Measurements from ENCODE around the gene LARP1.

DNA sequence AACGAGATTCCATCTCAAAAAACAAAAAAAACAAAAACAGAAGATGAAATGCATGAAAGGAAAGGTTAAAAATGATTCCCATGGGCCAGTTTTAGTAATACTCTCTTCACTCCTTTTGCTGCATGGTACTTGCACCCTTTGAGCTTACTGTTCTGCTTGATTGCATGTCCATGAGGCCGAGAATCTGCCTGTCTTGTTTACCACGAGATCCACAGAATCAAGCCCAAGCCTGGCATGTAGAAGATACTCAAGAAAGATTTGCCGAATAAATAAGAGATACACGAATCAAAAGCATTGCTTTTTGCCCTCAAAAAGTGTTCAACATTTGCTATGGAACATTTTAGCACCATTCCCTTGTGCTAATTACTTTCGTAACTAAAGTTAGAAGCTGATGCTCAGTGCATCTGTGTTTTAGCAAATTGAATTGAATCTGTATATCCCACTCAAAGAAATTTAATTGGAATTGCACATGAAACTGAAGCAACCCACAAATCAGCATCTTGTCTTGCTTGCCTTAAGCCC, 94.1 kb downstream of the LARP1 start:
- TF ChIP-seq, protein P1, sequence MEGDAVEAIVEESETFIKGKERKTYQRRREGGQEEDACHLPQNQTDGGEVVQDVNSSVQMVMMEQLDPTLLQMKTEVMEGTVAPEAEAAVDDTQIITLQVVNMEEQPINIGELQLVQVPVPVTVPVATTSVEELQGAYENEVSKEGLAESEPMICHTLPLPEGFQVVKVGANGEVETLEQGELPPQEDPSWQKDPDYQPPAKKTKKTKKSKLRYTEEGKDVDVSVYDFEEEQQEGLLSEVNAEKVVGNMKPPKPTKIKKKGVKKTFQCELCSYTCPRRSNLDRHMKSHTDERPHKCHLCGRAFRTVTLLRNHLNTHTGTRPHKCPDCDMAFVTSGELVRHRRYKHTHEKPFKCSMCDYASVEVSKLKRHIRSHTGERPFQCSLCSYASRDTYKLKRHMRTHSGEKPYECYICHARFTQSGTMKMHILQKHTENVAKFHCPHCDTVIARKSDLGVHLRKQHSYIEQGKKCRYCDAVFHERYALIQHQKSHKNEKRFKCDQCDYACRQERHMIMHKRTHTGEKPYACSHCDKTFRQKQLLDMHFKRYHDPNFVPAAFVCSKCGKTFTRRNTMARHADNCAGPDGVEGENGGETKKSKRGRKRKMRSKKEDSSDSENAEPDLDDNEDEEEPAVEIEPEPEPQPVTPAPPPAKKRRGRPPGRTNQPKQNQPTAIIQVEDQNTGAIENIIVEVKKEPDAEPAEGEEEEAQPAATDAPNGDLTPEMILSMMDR (IDR thresholded peaks at IDR 0.05; ENCODE audit: insufficient read depth, low read depth, low read length), result no peak
- no peak for TF ChIP-seq EZH2 (IDR thresholded peaks at IDR 0.05; ENCODE audit: insufficient read depth, low read length)

Measured in astrocyte (in vitro differentiated cells and primary cell).